ENCODE results near the gene WBP1L.

Gene WBP1L

DNA sequence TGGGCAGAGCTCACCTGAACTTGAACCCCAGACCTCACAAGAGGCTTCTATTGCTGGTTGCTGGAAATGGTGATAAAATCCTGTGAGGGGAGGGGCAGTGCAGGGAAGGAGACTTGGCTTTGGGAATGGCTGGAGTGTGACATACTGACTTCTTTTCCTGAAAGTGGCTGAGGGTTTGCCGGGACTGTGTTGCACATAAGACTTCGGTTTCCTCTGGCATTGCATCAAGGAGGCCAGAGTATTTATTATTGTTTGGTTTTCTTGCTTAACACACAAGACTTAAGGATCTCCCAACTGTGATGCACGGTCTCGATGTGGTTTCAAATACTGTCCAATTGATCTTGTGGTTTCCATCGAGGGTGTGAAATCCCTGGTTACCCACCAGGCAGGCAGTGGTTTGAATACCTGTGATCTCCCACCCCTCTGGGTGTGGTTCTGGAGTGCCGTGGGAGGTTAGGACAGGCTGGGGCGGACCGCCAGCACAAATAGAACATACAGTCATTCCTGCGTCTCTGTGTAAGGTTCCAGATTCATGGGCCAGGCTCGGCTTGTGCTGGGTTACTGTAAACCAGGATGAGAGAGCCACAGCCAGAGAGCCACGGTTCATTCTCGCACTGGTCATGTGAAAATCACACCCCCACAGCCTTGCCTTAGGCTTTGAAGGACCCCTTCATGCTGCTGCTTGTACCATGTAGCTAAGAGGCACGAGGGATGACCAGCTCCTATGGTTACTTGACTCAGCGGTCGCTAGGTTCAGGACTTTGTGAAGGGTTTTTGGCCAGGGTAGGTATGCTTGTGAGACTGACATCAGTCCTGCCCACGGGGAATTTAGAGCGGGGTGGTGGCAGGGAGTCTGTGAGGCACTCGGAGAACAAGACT, 39.2 kb downstream of the WBP1L start:
- Histone ChIP-seq H3K9ac (ENCODE audit: low read depth, low read length, poor library complexity) (no peak overlapping the region), H3K4me2 (ENCODE audit: insufficient read depth, low read length, poor library complexity, severe bottlenecking) (no peak overlapping the region), H2BK5ac (ENCODE audit: low read length) (no peak overlapping the region), H2BK15ac (ENCODE audit: low read length) (no peak overlapping the region), H4K8ac (ENCODE audit: low read depth, low read length) (no peak overlapping the region), H2AFZ (ENCODE audit: low read length) (no peak overlapping the region), H3K79me1 (ENCODE audit: low read depth, low read length) (no peaks in the 10 kb centered on the region), H3K27me3 (ENCODE audit: control insufficient read depth in 3 of 3, insufficient read depth in 3 of 3, low read depth in 1 of 3, low read length in 3 of 3) (no peaks in the 10 kb centered on the region), H3K36me3 (replicated peaks in 1 of 2; ENCODE audit: control insufficient read depth in 2 of 2, insufficient read depth in 2 of 2, low read length in 2 of 2) (no peaks in the 10 kb centered on the region), H3K4me3 (ENCODE audit: low read length in 2 of 2) (no peak overlapping the region), H3K23ac (ENCODE audit: low read depth, low read length, poor library complexity) (no peak overlapping the region), H4K91ac (ENCODE audit: low read depth, low read length, poor library complexity) (no peak overlapping the region), H2BK120ac (ENCODE audit: low read depth, low read length) (no peak overlapping the region), H3K27ac (replicated peaks; ENCODE audit: low read length) (no peak overlapping the region), H2AK5ac (ENCODE audit: low read depth, low read length) (no peak overlapping the region), H3K4ac (ENCODE audit: low read length) (no peak overlapping the region), H3K4me1 (ENCODE audit: control insufficient read depth in 2 of 2, insufficient read depth in 1 of 2, low read depth in 1 of 2, low read length in 2 of 2) (peaks cover 5 to 13% of the 10 kb centered on the region in 2 donors), H3K14ac (ENCODE audit: low read length) (no peak overlapping the region), H3K9me3 (replicated peaks in 1 of 2; ENCODE audit: control insufficient read depth in 2 of 2, insufficient read depth in 1 of 2, low read depth in 1 of 2, low read length in 2 of 2) (no peaks in the 10 kb centered on the region), H3K18ac (ENCODE audit: low read length) (no peak overlapping the region), H2BK12ac (ENCODE audit: low read length) (no peak overlapping the region)
- WGBS, 2 donors (ENCODE audit: extremely low coverage in 2 of 2, insufficient read length in 2 of 2, insufficient replicate concordance in 1 of 2), result no CpG with 5 or more reads among the region's 18 CpGs
- DNase-seq (ENCODE audit: low spot score), result no peak

DNA sequence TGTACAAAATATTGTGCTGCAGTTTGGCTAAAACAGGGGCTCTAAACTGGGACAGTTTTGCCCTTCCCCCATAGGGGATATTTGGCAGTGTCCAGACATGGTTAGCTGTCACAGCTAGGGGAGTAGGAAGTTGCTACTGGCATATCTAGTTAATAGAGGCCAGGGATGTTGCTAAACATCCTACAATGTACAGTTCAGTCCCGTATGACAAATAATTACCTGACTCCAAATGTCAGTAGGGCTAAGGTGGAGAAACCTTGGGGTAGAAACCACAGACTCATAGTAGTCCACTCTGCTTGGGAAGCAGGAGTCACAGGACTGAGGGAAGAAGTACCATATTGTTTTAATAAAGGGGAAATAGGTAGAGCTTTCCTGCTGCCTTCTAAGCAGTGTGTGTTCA, 39.8 kb downstream of the WBP1L start:
- Histone ChIP-seq H2BK15ac (ENCODE audit: low read length) (no peak overlapping the region), H2AFZ (ENCODE audit: low read length) (no peak overlapping the region), H3K14ac (ENCODE audit: low read length) (no peak overlapping the region), H3K9me3 (replicated peaks in 1 of 2; ENCODE audit: control insufficient read depth in 2 of 2, insufficient read depth in 1 of 2, low read depth in 1 of 2, low read length in 2 of 2) (no peaks in the 10 kb centered on the region), H2AK5ac (ENCODE audit: low read depth, low read length) (no peak overlapping the region), H3K18ac (ENCODE audit: low read length) (no peak overlapping the region), H3K4me3 (ENCODE audit: low read length in 2 of 2) (no peak overlapping the region), H4K91ac (ENCODE audit: low read depth, low read length, poor library complexity) (no peak overlapping the region), H3K27me3 (ENCODE audit: control insufficient read depth in 3 of 3, insufficient read depth in 3 of 3, low read depth in 1 of 3, low read length in 3 of 3) (no peaks in the 10 kb centered on the region), H3K36me3 (replicated peaks in 1 of 2; ENCODE audit: control insufficient read depth in 2 of 2, insufficient read depth in 2 of 2, low read length in 2 of 2) (no peaks in the 10 kb centered on the region), H4K8ac (ENCODE audit: low read depth, low read length) (no peak overlapping the region), H3K4me1 (ENCODE audit: control insufficient read depth in 2 of 2, insufficient read depth in 1 of 2, low read depth in 1 of 2, low read length in 2 of 2) (peaks cover 5 to 8% of the 10 kb centered on the region in 2 donors), H3K23ac (ENCODE audit: low read depth, low read length, poor library complexity) (no peak overlapping the region), H3K4me2 (ENCODE audit: insufficient read depth, low read length, poor library complexity, severe bottlenecking) (no peak overlapping the region), H3K4ac (ENCODE audit: low read length) (no peak overlapping the region), H3K27ac (replicated peaks; ENCODE audit: low read length) (no peak overlapping the region), H2BK120ac (ENCODE audit: low read depth, low read length) (no peak overlapping the region), H2BK12ac (ENCODE audit: low read length) (no peak overlapping the region), H2BK5ac (ENCODE audit: low read length) (no peak overlapping the region), H3K79me1 (ENCODE audit: low read depth, low read length) (no peaks in the 10 kb centered on the region), H3K9ac (ENCODE audit: low read depth, low read length, poor library complexity) (no peak overlapping the region)
- no CpG with 5 or more reads among the region's 1 CpG for WGBS, 2 donors (ENCODE audit: extremely low coverage in 2 of 2, insufficient read length in 2 of 2, insufficient replicate concordance in 1 of 2)
- no peak for DNase-seq (ENCODE audit: low spot score)

GRCh38 chr10:102785818-102786217, 42.1 kb downstream of the WBP1L start:
- Histone ChIP-seq H4K91ac (ENCODE audit: low read depth, low read length, poor library complexity) (no peak overlapping the region), H3K14ac (ENCODE audit: low read length) (no peak overlapping the region), H3K18ac (ENCODE audit: low read length) (no peak overlapping the region), H2BK15ac (ENCODE audit: low read length) (no peak overlapping the region), H2AFZ (ENCODE audit: low read length) (no peak overlapping the region), H2BK5ac (ENCODE audit: low read length) (no peak overlapping the region), H3K27ac (replicated peaks; ENCODE audit: low read length) (no peak overlapping the region), H3K27me3 (ENCODE audit: control insufficient read depth in 3 of 3, insufficient read depth in 3 of 3, low read depth in 1 of 3, low read length in 3 of 3) (no peaks in the 10 kb centered on the region), H3K4me1 (ENCODE audit: control insufficient read depth in 2 of 2, insufficient read depth in 1 of 2, low read depth in 1 of 2, low read length in 2 of 2) (peaks cover 3 to 6% of the 10 kb centered on the region in 2 donors), H4K8ac (ENCODE audit: low read depth, low read length) (no peak overlapping the region), H2BK120ac (ENCODE audit: low read depth, low read length) (no peak overlapping the region), H3K9me3 (replicated peaks in 1 of 2; ENCODE audit: control insufficient read depth in 2 of 2, insufficient read depth in 1 of 2, low read depth in 1 of 2, low read length in 2 of 2) (peaks cover 0 to 6% of the 10 kb centered on the region in 2 donors), H2AK5ac (ENCODE audit: low read depth, low read length) (no peak overlapping the region), H3K9ac (ENCODE audit: low read depth, low read length, poor library complexity) (no peak overlapping the region), H3K4me2 (ENCODE audit: insufficient read depth, low read length, poor library complexity, severe bottlenecking) (no peak overlapping the region), H3K4me3 (ENCODE audit: low read length in 2 of 2) (peak overlapping the region in 1 of 2 donors; percentile 63), H3K79me1 (ENCODE audit: low read depth, low read length) (no peaks in the 10 kb centered on the region), H3K4ac (ENCODE audit: low read length) (no peak overlapping the region), H3K36me3 (replicated peaks in 1 of 2; ENCODE audit: control insufficient read depth in 2 of 2, insufficient read depth in 2 of 2, low read length in 2 of 2) (no peaks in the 10 kb centered on the region), H2BK12ac (ENCODE audit: low read length) (no peak overlapping the region), H3K23ac (ENCODE audit: low read depth, low read length, poor library complexity) (no peak overlapping the region)
- no CpG with 5 or more reads among the region's 2 CpGs for WGBS, 2 donors (ENCODE audit: extremely low coverage in 2 of 2, insufficient read length in 2 of 2, insufficient replicate concordance in 1 of 2)
- DNase-seq (ENCODE audit: low spot score), result no peak

GRCh38 chr10:102791754-102792395, 48.1 kb downstream of the WBP1L start:
- no peak overlapping the region for H3K4me2 ChIP-seq (ENCODE audit: insufficient read depth, low read length, poor library complexity, severe bottlenecking)
- WGBS, 2 donors (ENCODE audit: extremely low coverage in 2 of 2, insufficient read length in 2 of 2, insufficient replicate concordance in 1 of 2), result no CpG with 5 or more reads among the region's 8 CpGs
- H2AK5ac ChIP-seq (ENCODE audit: low read depth, low read length), result no peak overlapping the region
- H3K4ac ChIP-seq (ENCODE audit: low read length), result no peak overlapping the region
- no peaks in the 10 kb centered on the region for H3K36me3 ChIP-seq (replicated peaks in 1 of 2; ENCODE audit: control insufficient read depth in 2 of 2, insufficient read depth in 2 of 2, low read length in 2 of 2)
- H2BK12ac ChIP-seq (ENCODE audit: low read length), result no peak overlapping the region
- peaks cover 7 to 15% of the 10 kb centered on the region in 2 donors for H3K4me1 ChIP-seq (ENCODE audit: control insufficient read depth in 2 of 2, insufficient read depth in 1 of 2, low read depth in 1 of 2, low read length in 2 of 2)
- H2BK5ac ChIP-seq (ENCODE audit: low read length), result no peak overlapping the region
- no peak overlapping the region for H3K9ac ChIP-seq (ENCODE audit: low read depth, low read length, poor library complexity)
- H3K79me1 ChIP-seq (ENCODE audit: low read depth, low read length), result no peaks in the 10 kb centered on the region
- H2BK15ac ChIP-seq (ENCODE audit: low read length), result no peak overlapping the region
- no peak overlapping the region for H3K4me3 ChIP-seq (ENCODE audit: low read length in 2 of 2)
- peaks cover 0 to 8% of the 10 kb centered on the region in 2 donors for H3K9me3 ChIP-seq (replicated peaks in 1 of 2; ENCODE audit: control insufficient read depth in 2 of 2, insufficient read depth in 1 of 2, low read depth in 1 of 2, low read length in 2 of 2)
- H2AFZ ChIP-seq (ENCODE audit: low read length), result no peak overlapping the region
- DNase-seq (ENCODE audit: low spot score), result no peak
- H4K8ac ChIP-seq (ENCODE audit: low read depth, low read length), result no peak overlapping the region
- H2BK120ac ChIP-seq (ENCODE audit: low read depth, low read length), result no peak overlapping the region
- no peaks in the 10 kb centered on the region for H3K27me3 ChIP-seq (ENCODE audit: control insufficient read depth in 3 of 3, insufficient read depth in 3 of 3, low read depth in 1 of 3, low read length in 3 of 3)
- H3K14ac ChIP-seq (ENCODE audit: low read length), result no peak overlapping the region
- no peak overlapping the region for H3K27ac ChIP-seq (replicated peaks; ENCODE audit: low read length)
- no peak overlapping the region for H3K23ac ChIP-seq (ENCODE audit: low read depth, low read length, poor library complexity)
- H3K18ac ChIP-seq (ENCODE audit: low read length), result no peak overlapping the region
- H4K91ac ChIP-seq (ENCODE audit: low read depth, low read length, poor library complexity), result no peak overlapping the region

Measured in neuronal stem cell (in vitro differentiated cells).